ENCODE results near the gene CFAP299.

Gene CFAP299

GRCh38 chr4:80967346-80967745, 631.8 kb downstream of the CFAP299 start:
- DNase-seq, result no peak

- DNase-seq, result no peak
Observed at GRCh38 chr4:80980239-80980638, 644.7 kb downstream of the CFAP299 start.

GRCh38 chr4:80986011-80986410, 650.5 kb downstream of the CFAP299 start:
- DNase-seq, result no peak

GRCh38 chr4:80989921-80990544, 654.5 kb downstream of the CFAP299 start:
- DNase-seq, result peak; percentile 50

- DNase-seq, result no peak
Observed at GRCh38 chr4:80990851-80991250, 655.3 kb downstream of the CFAP299 start.

- no peak for DNase-seq
Observed at GRCh38 chr4:80999943-81000342, 664.4 kb downstream of the CFAP299 start.

GRCh38 chr4:81003597-81004111, 668.1 kb downstream of the CFAP299 start:
- no peak for DNase-seq

- DNase-seq, result no peak
Observed at GRCh38 chr4:81007417-81007816, 671.9 kb downstream of the CFAP299 start.
